B cell (primary cell): ENCODE measurements around the gene CTNNA2. TPM values are rescaled to one million over a fixed set of nuclear protein-coding genes. Genes with fewer than 3 reads are reported as not detected.

Experiments
- ATAC-seq: fragments of 200-7000 bp; cut with Tn5 transposase; one replicate; pipeline ENCODE4 v1.10.0; 2021; ENCODE audit warnings: low read depth, mild to moderate bottlenecking, moderate number of reproducible peaks, moderate library complexity
- CTCF ChIA-PET: fragments of 350-600 bp; sonication (Branson Sonifier 250); formaldehyde crosslinking; loops from one replicate; lab custom pipeline; 2021; ENCODE audit warnings: antibody characterized with exemption, inconsistent platforms; lab: Charles Lee
- POLR2A ChIA-PET: fragments of 350-600 bp; sonication (Branson Sonifier 250); formaldehyde crosslinking; loops from one replicate; lab custom pipeline; 2021; ENCODE audit warnings: antibody characterized with exemption; lab: Charles Lee
- DNase-seq: peaks from one replicate; pipeline ENCODE4 v3.0.0; 2013
- H2AFZ ChIP-seq: 2 replicates; pipeline ENCODE4 v1.6.1; 2012; ENCODE audit warnings: mild to moderate bottlenecking, low read depth, low read length; ENCODE audit not compliant: insufficient read depth, poor library complexity, severe bottlenecking
- H3K27ac ChIP-seq, 2 donors: 1 replicate in 1 of 2; 2 replicates in 1 of 2; pipeline ENCODE4 v1.5.1; 2012 to 2013; ENCODE audit warnings: low read length in 2 of 2, mild to moderate bottlenecking in 2 of 2, moderate library complexity in 1 of 2
- H3K27me3 ChIP-seq, 4 experiments: fragments of 200-600 bp in 1 of 4; sonication (generic) in 1 of 4; replicated peaks in 1 of 4; 1 replicate in 2 of 4; 2 replicates in 2 of 4; pipeline versions ENCODE4 v1.6.1 to v1.7.0; 2013 to 2016; ENCODE audit warnings: low read length in 3 of 4, mild to moderate bottlenecking in 2 of 4, mixed read lengths in 1 of 4, moderate library complexity in 1 of 4; ENCODE audit not compliant: insufficient read depth in 4 of 4, control insufficient read depth in 3 of 4; ENCODE audit errors: control extremely low read depth in 1 of 4
- H3K36me3 ChIP-seq, 2 experiments: replicated peaks in 1 of 2; 1 replicate in 1 of 2; 2 replicates in 1 of 2; pipeline versions ENCODE4 v1.6.1 to v1.7.1; 2013; ENCODE audit warnings: low read length in 1 of 2; ENCODE audit not compliant: insufficient read depth in 2 of 2, control insufficient read depth in 1 of 2; ENCODE audit errors: control extremely low read depth in 1 of 2, extremely low read depth in 1 of 2
- H3K4me1 ChIP-seq, 2 donors: fragments of 200-600 bp in 1 of 2; sonication (generic) in 1 of 2; 1 replicate in 1 of 2; 2 replicates in 1 of 2; pipeline versions ENCODE4 v1.5.1 to v1.6.1; 2013 to 2017; ENCODE audit warnings: low read length in 2 of 2; ENCODE audit not compliant: control insufficient read depth in 2 of 2, insufficient read depth in 2 of 2
- H3K4me2 ChIP-seq: replicated peaks from 2 replicates; pipeline ENCODE3; 2012; ENCODE audit warnings: mild to moderate bottlenecking, low read depth, low read length; ENCODE audit not compliant: poor library complexity, severe bottlenecking
- H3K4me3 ChIP-seq, 5 experiments: fragments of 200-600 bp in 1 of 5; sonication (generic) in 1 of 5; 1 replicate in 3 of 5; 2 replicates in 2 of 5; pipeline versions ENCODE4 v1.5.1 to v1.7.0; 2011 to 2016; ENCODE audit warnings: low read length in 4 of 5, mild to moderate bottlenecking in 4 of 5, low read depth in 2 of 5, control low read depth in 1 of 5, moderate library complexity in 1 of 5; ENCODE audit not compliant: insufficient read depth in 1 of 5; ENCODE audit errors: control extremely low read depth in 1 of 5, extremely low read depth in 1 of 5
- H3K79me2 ChIP-seq: fragments of 200-600 bp; sonication (generic); one replicate; pipeline ENCODE4 v1.6.0; 2016; ENCODE audit warnings: low read length; ENCODE audit not compliant: control insufficient read depth, insufficient read depth
- H3K9ac ChIP-seq: fragments of 200-600 bp; sonication (generic); 2 replicates; pipeline ENCODE4 v1.6.1; 2017; ENCODE audit warnings: mild to moderate bottlenecking, low read length, moderate library complexity
- H3K9me3 ChIP-seq, 3 donors: one replicate each; pipeline versions ENCODE4 v1.6.1 to v1.7.1; 2013; ENCODE audit warnings: low read length in 2 of 3; ENCODE audit not compliant: control insufficient read depth in 2 of 3, insufficient read depth in 1 of 3; ENCODE audit errors: control extremely low read depth in 1 of 3
- H4K20me1 ChIP-seq: 2 replicates; pipeline ENCODE4 v1.6.0; 2012; ENCODE audit warnings: mild to moderate bottlenecking, low read length; ENCODE audit not compliant: insufficient read depth, control insufficient read depth, poor library complexity, severe bottlenecking
- H3K27ac Mint-ChIP-seq: one replicate; pipeline ENCODE4 v1.8.0; 2021; ENCODE audit warnings: mixed read lengths
- H3K27me3 Mint-ChIP-seq: one replicate; pipeline ENCODE4 v1.8.0; 2021; ENCODE audit warnings: mixed read lengths
- H3K4me1 Mint-ChIP-seq: one replicate; pipeline ENCODE4 v1.8.0; 2021; ENCODE audit warnings: mixed read lengths
- H3K4me3 Mint-ChIP-seq: one replicate; pipeline ENCODE4 v1.8.0; 2021; ENCODE audit warnings: mixed read lengths
- H3K9me3 Mint-ChIP-seq: one replicate; pipeline ENCODE4 v1.8.0; 2022; ENCODE audit warnings: mixed read lengths; ENCODE audit not compliant: insufficient read depth
- CTCF ChIP-seq: fragments of 200-600 bp; IDR thresholded peaks from one replicate; pipeline ENCODE4 v1.8.0; 2022; ENCODE audit warnings: antibody characterized with exemption, mild to moderate bottlenecking
- EZH2 ChIP-seq: IDR thresholded peaks from 2 replicates; pipeline ENCODE4 v1.6.1; 2012; ENCODE audit warnings: borderline replicate concordance, low read depth, mild to moderate bottlenecking, moderate library complexity, low read length; ENCODE audit not compliant: insufficient read depth, poor library complexity, severe bottlenecking
- WGBS: methylation state at CpG from one replicate; pipeline ENCODE4 v1.1.5; 2013; ENCODE audit warnings: missing lambda C conversion rate; ENCODE audit not compliant: insufficient coverage; 5-methylcytosine and 5-hydroxymethylcytosine counted together
- intact Hi-C: fragments of 100-400 bp; cut with micrococcal nuclease; formaldehyde crosslinking; loops from one replicate; pipeline ENCODE4 v1.10.0; 2022
- polyA plus RNA-seq: library from polyadenylated mRNA; depleted of rRNA; stranded (reverse); fragments of >200 nt; gene quantifications from 2 replicates; pipeline ENCODE4 v1.2.3, GENCODE V29; 2012
- total RNA-seq, 2 donors: library from RNA; stranded (reverse); fragments of 120-200 nt in 1 of 2; gene quantifications; 1 replicate in 1 of 2; 2 replicates in 1 of 2; pipeline versions ENCODE4 v1.2.3 to v1.2.4, GENCODE V29; 2013 to 2022

Gene CTNNA2
- total and polyA plus RNA-seq, 2 donors (not counting 1 experiment from before 2014, with no cell fraction given) = not detected

GRCh38 chr2:80151651-80152050 is 638.8 kb downstream of the CTNNA2 start:
- Mint-ChIP-seq H3K4me3 (no peak overlapping the region), H3K4me1 (no peaks in the 10 kb centered on the region)
- 92% methylated on average over 3 of the region's 3 CpGs for WGBS

GRCh38 chr2:80153151-80153550 is 640.3 kb downstream of the CTNNA2 start:
- Histone ChIP-seq H2AFZ (no peak overlapping the region), H4K20me1 (no peaks in the 10 kb centered on the region), H3K4me3 (no peak overlapping the region), H3K79me2 (no peaks in the 10 kb centered on the region), H3K9me3 (peaks cover 0 to 7% (median 0%) of the 10 kb centered on the region in 3 donors), H3K9ac (no peak overlapping the region), H3K4me2 (no peak overlapping the region), H3K27ac (no peak overlapping the region), H3K27me3 (no peaks in the 10 kb centered on the region), H3K4me1 (no peaks in the 10 kb centered on the region), H3K36me3 (no peaks in the 10 kb centered on the region)
- CTCF ChIA-PET = no interaction called here
- ATAC-seq (no peak), DNase-seq (no peak)
- POLR2A ChIA-PET = no interaction called here
- Mint-ChIP-seq H3K27me3 (no peaks in the 10 kb centered on the region), H3K4me1 (no peaks in the 10 kb centered on the region), H3K4me3 (no peak overlapping the region), H3K9me3 (no peaks in the 10 kb centered on the region), H3K27ac (no peak overlapping the region)
- WGBS = 81% methylated on average over 1 of the region's 4 CpGs
- TF ChIP-seq CTCF = no peak
- no peak for TF ChIP-seq EZH2
- intact Hi-C loops = no loop called here

More at GRCh38 chr2:80151651-80152050, 638.8 kb downstream of the CTNNA2 start:
- no peaks in the 10 kb centered on the region for H3K27me3 Mint-ChIP-seq
- no peaks in the 10 kb centered on the region for H3K9me3 Mint-ChIP-seq
- Histone ChIP-seq H3K79me2 (no peaks in the 10 kb centered on the region), H3K9ac (no peak overlapping the region), H3K4me3 (no peak overlapping the region), H3K27me3 (no peaks in the 10 kb centered on the region), H3K36me3 (no peaks in the 10 kb centered on the region), H3K27ac (no peak overlapping the region), H2AFZ (no peak overlapping the region), H4K20me1 (no peaks in the 10 kb centered on the region), H3K9me3 (peaks cover 0 to 7% (median 0%) of the 10 kb centered on the region in 3 donors), H3K4me2 (no peak overlapping the region), H3K4me1 (no peaks in the 10 kb centered on the region)
- no peak overlapping the region for H3K27ac Mint-ChIP-seq
- CTCF ChIA-PET = no interaction called here
- intact Hi-C loops = no loop called here
- DNase-seq (no peak), ATAC-seq (no peak)
- TF ChIP-seq CTCF = no peak
- TF ChIP-seq EZH2 = no peak
- POLR2A ChIA-PET = no interaction called here
